HG03520 (cell line): ENCODE data around the gene TUBG2.
A peak's percentile ranks its signal among the peaks of the same experiment; 100 is the strongest.

ENCODE experiments used
- ATAC-seq: cut with Tn5 transposase; IDR thresholded peaks from one replicate; pipeline ENCODE4 v1.9.1; 2021; ENCODE audit warnings: mild to moderate bottlenecking, moderate library complexity; ENCODE audit not compliant: unreplicated experiment

TUBG2 gene

GRCh38 chr17:42676424-42677011, 17.4 kb downstream of the TUBG2 start, which contains the start of gene PLEKHH3:
Gene PLEKHH3 (minus strand): TSS chr17:42676994. CDS start chr17:42676563, 431 bp downstream.
- ATAC-seq = no peak

GRCh38 chr17:42677012-42677857, 18.2 kb downstream of the TUBG2 start:
- ATAC-seq = peak; percentile 72

- no peak for ATAC-seq
Observed at GRCh38 chr17:42677921-42678781, 19.1 kb downstream of the TUBG2 start.

GRCh38 chr17:42678951-42679491, 19.9 kb downstream of the TUBG2 start:
- no peak for ATAC-seq

GRCh38 chr17:42679492-42680330, 20.6 kb downstream of the TUBG2 start:
- ATAC-seq = no peak

GRCh38 chr17:42680331-42680808, 21.3 kb downstream of the TUBG2 start:
- ATAC-seq = no peak

GRCh38 chr17:42681976-42682721, 23.1 kb downstream of the TUBG2 start, which contains the start of gene CNTNAP1:
Gene CNTNAP1 (plus strand): TSS chr17:42682531. CDS start chr17:42682830, 299 bp downstream.
- no peak for ATAC-seq

- ATAC-seq = no peak
Observed at GRCh38 chr17:42682722-42683403, 23.8 kb downstream of the TUBG2 start.

- no peak for ATAC-seq
Observed at GRCh38 chr17:42683407-42684034, 24.4 kb downstream of the TUBG2 start.

GRCh38 chr17:42684929-42685556, 26.0 kb downstream of the TUBG2 start:
- no peak for ATAC-seq

- ATAC-seq = no peak
Observed at GRCh38 chr17:42685831-42686230, 26.7 kb downstream of the TUBG2 start.

- ATAC-seq = no peak
Observed at GRCh38 chr17:42686520-42687128, 27.5 kb downstream of the TUBG2 start.

- ATAC-seq = no peak
Observed at GRCh38 chr17:42687707-42688320, 28.7 kb downstream of the TUBG2 start.

GRCh38 chr17:42690596-42690995, 31.5 kb downstream of the TUBG2 start:
- no peak for ATAC-seq

- no peak for ATAC-seq
Observed at GRCh38 chr17:42691021-42691545, 32.0 kb downstream of the TUBG2 start.

GRCh38 chr17:42692489-42692888, 33.4 kb downstream of the TUBG2 start:
- no peak for ATAC-seq

- ATAC-seq = no peak
Observed at GRCh38 chr17:42694524-42694923, 35.4 kb downstream of the TUBG2 start.
